Peyer's patch (tissue), 4 donors: ENCODE measurements around the gene TOX2. TPM values are rescaled to one million over a fixed set of nuclear protein-coding genes. Genes with fewer than 3 reads are reported as not detected.

Source experiments
- DNase-seq, 3 donors: peaks; one replicate each; pipeline ENCODE4 v3.0.0-alpha.2; 2017 to 2019
- H3K27ac ChIP-seq, 4 donors: fragments of 200-600 bp; sonication (generic); one replicate each; pipeline ENCODE4 v1.5.1; 2016 to 2019
- H3K27me3 ChIP-seq, 2 donors: fragments of 200-600 bp; sonication (generic); one replicate each; pipeline ENCODE4 v1.5.1; 2019
- H3K36me3 ChIP-seq, 3 donors: fragments of 200-600 bp; sonication (generic); one replicate each; pipeline ENCODE4 v1.5.1; 2016 to 2019
- H3K4me1 ChIP-seq, 4 donors: fragments of 200-600 bp; sonication (generic); one replicate each; pipeline ENCODE4 v1.5.1; 2016 to 2019
- H3K4me3 ChIP-seq, 4 donors: fragments of 200-600 bp; sonication (generic); 1 replicate in 3 of 4; 2 replicates in 1 of 4; pipeline ENCODE4 v1.5.1; 2016 to 2019; ENCODE audit warnings: mild to moderate bottlenecking in 1 of 4
- H3K9me3 ChIP-seq, 4 donors: fragments of 200-600 bp; sonication (generic); one replicate each; pipeline ENCODE4 v1.5.1; 2016 to 2019; ENCODE audit warnings: mild to moderate bottlenecking in 1 of 4
- POLR2A ChIP-seq, 2 donors: fragments of 450-650 bp; IDR thresholded peaks; one replicate each; pipeline ENCODE4 v1.5.1; 2017; ENCODE audit warnings: antibody characterized with exemption in 2 of 2, mild to moderate bottlenecking in 2 of 2, moderate library complexity in 2 of 2
- total RNA-seq, 4 donors: library from RNA; depleted of rRNA; stranded (reverse); fragments of >200 nt; gene quantifications; one replicate each; pipeline ENCODE4 v1.1.0, GENCODE V29; 2016
- TF ChIP-seq, protein P1 (sequence below), 6 experiments: fragments of 450-650 bp in 4 of 6; fragments of 200-600 bp in 2 of 6; sonication (generic) in 1 of 6; IDR thresholded peaks; one replicate each; pipeline ENCODE4 v1.5.1; 2017 to 2019; ENCODE audit warnings: antibody characterized with exemption in 6 of 6, mild to moderate bottlenecking in 3 of 6, moderate library complexity in 1 of 6

Gene TOX2
- total RNA-seq, 4 donors from 2014 or later, result 1.9 to 5.8 (median 2.0) TPM

DNA sequence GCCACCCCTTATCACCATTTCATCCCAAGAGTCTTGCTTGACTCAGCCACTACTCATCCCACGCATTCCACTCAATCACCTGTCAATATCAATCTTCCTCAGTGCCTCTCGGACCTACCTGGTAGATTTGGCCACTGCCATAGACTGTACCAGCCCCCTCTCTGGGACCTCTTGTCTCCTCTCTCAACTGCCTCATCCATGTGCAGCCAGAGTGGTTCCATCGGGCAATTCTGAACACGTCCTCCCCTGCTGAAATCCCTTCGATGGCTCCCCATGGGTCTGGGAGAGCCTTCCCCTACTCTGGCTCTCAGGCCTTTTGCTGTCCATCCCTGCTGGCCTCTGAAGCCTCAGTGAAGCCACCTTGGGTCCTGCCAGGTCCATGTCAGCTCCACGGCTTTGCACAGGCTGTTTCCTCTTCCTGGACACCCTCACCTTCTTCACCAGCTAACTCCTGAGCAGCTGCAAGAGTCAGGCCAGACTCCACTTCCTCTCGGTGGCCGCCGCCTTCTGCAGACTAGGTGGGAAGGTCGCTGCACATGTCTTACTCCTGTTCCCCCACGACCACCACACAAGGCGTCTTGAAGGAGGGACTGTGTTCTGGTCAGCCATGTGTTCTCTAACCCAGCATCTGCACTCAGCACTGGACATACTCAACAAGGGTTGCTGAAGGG, 120.4 kb downstream of the TOX2 start:
- Histone ChIP-seq H3K9me3 (no peaks in the 10 kb centered on the region), H3K27me3 (no peaks in the 10 kb centered on the region), H3K4me1 (no peaks in the 10 kb centered on the region), H3K27ac (no peak overlapping the region), H3K36me3 (no peaks in the 10 kb centered on the region), H3K4me3 (no peak overlapping the region)
- peak in 1 of 3 donors; percentile 45 for DNase-seq
- TF ChIP-seq, protein P1, sequence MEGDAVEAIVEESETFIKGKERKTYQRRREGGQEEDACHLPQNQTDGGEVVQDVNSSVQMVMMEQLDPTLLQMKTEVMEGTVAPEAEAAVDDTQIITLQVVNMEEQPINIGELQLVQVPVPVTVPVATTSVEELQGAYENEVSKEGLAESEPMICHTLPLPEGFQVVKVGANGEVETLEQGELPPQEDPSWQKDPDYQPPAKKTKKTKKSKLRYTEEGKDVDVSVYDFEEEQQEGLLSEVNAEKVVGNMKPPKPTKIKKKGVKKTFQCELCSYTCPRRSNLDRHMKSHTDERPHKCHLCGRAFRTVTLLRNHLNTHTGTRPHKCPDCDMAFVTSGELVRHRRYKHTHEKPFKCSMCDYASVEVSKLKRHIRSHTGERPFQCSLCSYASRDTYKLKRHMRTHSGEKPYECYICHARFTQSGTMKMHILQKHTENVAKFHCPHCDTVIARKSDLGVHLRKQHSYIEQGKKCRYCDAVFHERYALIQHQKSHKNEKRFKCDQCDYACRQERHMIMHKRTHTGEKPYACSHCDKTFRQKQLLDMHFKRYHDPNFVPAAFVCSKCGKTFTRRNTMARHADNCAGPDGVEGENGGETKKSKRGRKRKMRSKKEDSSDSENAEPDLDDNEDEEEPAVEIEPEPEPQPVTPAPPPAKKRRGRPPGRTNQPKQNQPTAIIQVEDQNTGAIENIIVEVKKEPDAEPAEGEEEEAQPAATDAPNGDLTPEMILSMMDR (IDR thresholded peaks at IDR 0.05), result no peak

DNA sequence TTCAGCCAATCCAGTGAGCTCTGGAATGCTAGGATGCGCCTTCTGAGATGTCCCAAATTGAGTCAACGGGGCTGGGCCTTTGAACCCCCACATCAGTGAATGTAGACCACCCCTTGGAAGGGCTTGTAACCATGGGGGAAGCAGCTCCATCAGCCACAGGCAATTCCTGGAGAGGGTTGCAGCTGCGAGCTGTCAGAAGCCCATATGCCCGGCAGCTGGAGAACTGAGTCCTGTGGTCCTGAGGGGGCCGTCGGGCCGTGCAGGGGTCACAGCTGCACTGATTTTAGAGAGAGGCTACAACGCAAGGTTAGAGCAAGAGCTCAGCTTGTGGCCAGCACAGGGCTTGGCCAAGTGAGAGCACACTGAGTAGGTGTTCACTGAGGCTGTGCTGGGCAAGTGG, 121.3 kb downstream of the TOX2 start:
- H3K9me3 ChIP-seq, result no peaks in the 10 kb centered on the region
- H3K36me3 ChIP-seq, result no peaks in the 10 kb centered on the region
- peak in 1 of 3 donors; percentile 19 for DNase-seq
- no peaks in the 10 kb centered on the region for H3K27me3 ChIP-seq
- TF ChIP-seq, protein P1 (IDR thresholded peaks at IDR 0.05), result no peak
- TF ChIP-seq POLR2A (IDR thresholded peaks at IDR 0.05), result no peak
- H3K4me3 ChIP-seq, result no peak overlapping the region
- no peaks in the 10 kb centered on the region for H3K4me1 ChIP-seq
- no peak overlapping the region for H3K27ac ChIP-seq

DNA sequence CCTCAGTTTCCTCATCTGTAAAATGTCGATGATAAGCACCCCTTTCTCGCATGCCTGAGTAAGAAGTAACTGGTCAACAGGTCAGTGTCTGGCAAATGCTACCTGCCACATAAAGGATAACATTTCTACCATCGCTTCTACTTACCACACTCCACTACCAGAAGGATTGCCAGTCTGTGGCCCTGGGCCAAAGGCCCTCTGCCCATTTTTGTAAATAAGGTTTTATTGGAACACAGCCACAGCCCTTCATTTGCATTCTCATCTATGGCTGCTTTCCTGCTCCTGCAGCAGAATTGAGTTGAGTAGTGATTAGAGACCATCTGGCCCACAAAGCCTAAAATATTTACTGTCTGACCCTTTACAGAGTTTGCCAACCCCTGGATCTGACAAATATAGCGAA, 121.8 kb downstream of the TOX2 start:
- Histone ChIP-seq H3K4me3 (no peak overlapping the region), H3K4me1 (no peaks in the 10 kb centered on the region), H3K27ac (no peak overlapping the region), H3K36me3 (no peaks in the 10 kb centered on the region), H3K27me3 (no peaks in the 10 kb centered on the region), H3K9me3 (no peaks in the 10 kb centered on the region)
- no peak for TF ChIP-seq POLR2A (IDR thresholded peaks at IDR 0.05)
- TF ChIP-seq, protein P1 (IDR thresholded peaks at IDR 0.05), result no peak
- DNase-seq, result no peak

DNA sequence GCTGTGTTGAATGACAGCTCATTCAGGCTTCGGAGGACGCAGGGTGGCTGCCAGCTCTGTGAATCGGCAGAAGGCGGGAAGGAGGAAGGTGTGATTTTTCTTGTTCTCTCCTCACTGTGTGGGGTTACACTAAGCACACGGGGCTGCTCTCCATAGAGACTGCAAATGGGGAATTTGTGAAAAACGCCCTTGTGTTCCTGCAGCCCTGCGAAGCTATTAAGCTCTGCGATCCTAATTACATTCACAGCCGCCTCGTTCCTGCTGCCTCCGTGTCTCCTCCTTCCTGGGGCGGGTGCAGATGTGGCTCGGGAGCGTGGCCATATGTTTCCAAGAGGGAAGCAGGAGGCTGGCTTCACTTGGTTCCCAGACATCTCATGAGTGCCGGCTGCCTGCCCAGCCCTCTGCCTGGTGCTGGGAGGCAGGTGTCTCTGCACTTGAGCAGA, 124.0 kb downstream of the TOX2 start:
- Histone ChIP-seq H3K27ac (no peak overlapping the region), H3K4me1 (no peaks in the 10 kb centered on the region), H3K27me3 (no peaks in the 10 kb centered on the region), H3K9me3 (no peaks in the 10 kb centered on the region), H3K4me3 (no peak overlapping the region), H3K36me3 (no peaks in the 10 kb centered on the region)
- TF ChIP-seq, protein P1 (IDR thresholded peaks at IDR 0.05), result no peak
- no peak for TF ChIP-seq POLR2A (IDR thresholded peaks at IDR 0.05)
- DNase-seq, result peak in 1 of 3 donors; percentile 39

- TF ChIP-seq POLR2A (IDR thresholded peaks at IDR 0.05), result no peak
- TF ChIP-seq, protein P1 (IDR thresholded peaks at IDR 0.05), result no peak
- Histone ChIP-seq H3K27me3 (no peaks in the 10 kb centered on the region), H3K27ac (no peak overlapping the region), H3K4me3 (no peak overlapping the region), H3K4me1 (no peaks in the 10 kb centered on the region), H3K9me3 (no peaks in the 10 kb centered on the region), H3K36me3 (no peaks in the 10 kb centered on the region)
- DNase-seq, result no peak
Measured at GRCh38 chr20:44039147-44039546, 124.5 kb downstream of the TOX2 start.
